Liver (tissue), 9 donors: Measurements from ENCODE around the gene ARHGAP8. TPM values are rescaled to one million over a fixed set of nuclear protein-coding genes. Genes with fewer than 3 reads are reported as not detected.

Experiments used
- DNase-seq: peaks from one replicate; pipeline ENCODE4 v3.0.0-alpha.2; 2017; ENCODE audit warnings: low spot score
- H3K27ac ChIP-seq, 2 donors: one replicate each; pipeline ENCODE4 v1.7.0; 2013; ENCODE audit warnings: inconsistent platforms in 2 of 2, low read length in 2 of 2, control low read depth in 1 of 2, low read depth in 1 of 2, mild to moderate bottlenecking in 1 of 2
- H3K27me3 ChIP-seq, 4 donors: one replicate each; pipeline versions ENCODE4 v1.6.1 to v1.7.0; 2013; ENCODE audit warnings: low read length in 3 of 4, inconsistent platforms in 1 of 4, mild to moderate bottlenecking in 1 of 4, moderate library complexity in 1 of 4; ENCODE audit not compliant: control insufficient read depth in 4 of 4, insufficient read depth in 4 of 4
- H3K36me3 ChIP-seq, 4 donors: one replicate each; pipeline versions ENCODE4 v1.6.1 to v1.7.0; 2013; ENCODE audit warnings: low read length in 3 of 4, mild to moderate bottlenecking in 3 of 4, low read depth in 1 of 4, moderate library complexity in 1 of 4; ENCODE audit not compliant: control insufficient read depth in 4 of 4, insufficient read depth in 3 of 4
- H3K4me1 ChIP-seq, 4 donors: one replicate each; pipeline versions ENCODE4 v1.6.1 to v1.7.0; 2013; ENCODE audit warnings: low read length in 3 of 4, mild to moderate bottlenecking in 3 of 4, moderate library complexity in 1 of 4; ENCODE audit not compliant: control insufficient read depth in 4 of 4, insufficient read depth in 4 of 4
- H3K4me3 ChIP-seq, 3 donors: one replicate each; pipeline versions ENCODE4 v1.6.1 to v1.7.0; 2013; ENCODE audit warnings: low read length in 3 of 3, control low read depth in 1 of 3, low read depth in 1 of 3, mild to moderate bottlenecking in 1 of 3
- H3K9ac ChIP-seq, 2 donors: one replicate each; pipeline ENCODE4 v1.7.0; 2013; ENCODE audit warnings: low read length in 2 of 2, mild to moderate bottlenecking in 2 of 2, moderate library complexity in 2 of 2, control low read depth in 1 of 2, low read depth in 1 of 2
- H3K9me3 ChIP-seq, 4 donors: one replicate each; pipeline versions ENCODE4 v1.6.1 to v1.7.0; 2013; ENCODE audit warnings: low read length in 3 of 4; ENCODE audit not compliant: control insufficient read depth in 4 of 4
- ATF3 ChIP-seq: IDR thresholded peaks from 2 replicates; pipeline ENCODE4 v1.6.1; 2016; ENCODE audit warnings: antibody characterized with exemption
- CTCF ChIP-seq: fragments of 150-350 bp; IDR thresholded peaks from 2 replicates; pipeline ENCODE4 v1.5.1; 2017; ENCODE audit warnings: improper control_type of control experiment, low read depth, low read length; ENCODE audit not compliant: missing input control
- EGR1 ChIP-seq, 2 donors: IDR thresholded peaks; 2 replicates each; pipeline ENCODE4 v1.6.1; 2016 to 2018; ENCODE audit warnings: antibody characterized with exemption in 2 of 2, low read depth in 2 of 2
- FOXA1 ChIP-seq: IDR thresholded peaks from 2 replicates; pipeline ENCODE4 v1.6.1; 2016; ENCODE audit warnings: antibody characterized with exemption
- FOXA2 ChIP-seq: IDR thresholded peaks from 2 replicates; pipeline ENCODE4 v1.6.1; 2016; ENCODE audit warnings: antibody characterized with exemption
- GABPA ChIP-seq, 2 donors: IDR thresholded peaks in 1 of 2; conservative IDR thresholded peaks in 1 of 2; 2 replicates each; pipeline ENCODE4 v1.6.1; 2016; ENCODE audit warnings: antibody characterized with exemption in 2 of 2, mild to moderate bottlenecking in 1 of 2, moderate library complexity in 1 of 2
- HNF4A ChIP-seq, 2 donors: conservative IDR thresholded peaks; 2 replicates each; pipeline ENCODE4 v1.6.1; 2016; ENCODE audit warnings: antibody characterized with exemption in 2 of 2, mild to moderate bottlenecking in 2 of 2
- HNF4G ChIP-seq: IDR thresholded peaks from 2 replicates; pipeline ENCODE4 v1.6.1; 2016; ENCODE audit warnings: antibody characterized with exemption
- JUND ChIP-seq, 2 donors: IDR thresholded peaks; 2 replicates each; pipeline ENCODE4 v1.6.1; 2016; ENCODE audit warnings: antibody characterized with exemption in 2 of 2
- MAX ChIP-seq: IDR thresholded peaks from 2 replicates; pipeline ENCODE4 v1.6.1; 2016; ENCODE audit warnings: antibody characterized with exemption
- NR2F2 ChIP-seq: IDR thresholded peaks from 2 replicates; pipeline ENCODE4 v1.6.1; 2016; ENCODE audit warnings: antibody characterized with exemption
- RAD21 ChIP-seq, 2 donors: IDR thresholded peaks; 2 replicates each; pipeline ENCODE4 v1.6.1; 2016; ENCODE audit warnings: antibody characterized with exemption in 2 of 2, mild to moderate bottlenecking in 2 of 2
- REST ChIP-seq: IDR thresholded peaks from 2 replicates; pipeline ENCODE4 v1.6.1; 2016; ENCODE audit warnings: antibody characterized with exemption, mild to moderate bottlenecking
- RXRA ChIP-seq, 2 donors: IDR thresholded peaks; 2 replicates each; pipeline ENCODE4 v1.6.1; 2017 to 2018; ENCODE audit warnings: antibody characterized with exemption in 2 of 2, mild to moderate bottlenecking in 1 of 2
- SP1 ChIP-seq: IDR thresholded peaks from 2 replicates; pipeline ENCODE4 v1.6.1; 2018; ENCODE audit warnings: antibody characterized with exemption, mild to moderate bottlenecking
- TAF1 ChIP-seq: conservative IDR thresholded peaks from 2 replicates; pipeline ENCODE4 v1.6.1; 2016; ENCODE audit warnings: antibody characterized with exemption, mild to moderate bottlenecking
- YY1 ChIP-seq: IDR thresholded peaks from 2 replicates; pipeline ENCODE4 v1.6.1; 2016; ENCODE audit warnings: antibody characterized with exemption, mild to moderate bottlenecking
- ZBTB33 ChIP-seq: IDR thresholded peaks from 2 replicates; pipeline ENCODE4 v1.6.1; 2016; ENCODE audit warnings: antibody characterized with exemption
- WGBS: extraction: QIAGEN DNeasy Blood & Tissue Kit; methylation state at CpG from one replicate; pipeline ENCODE4 v1.1.7; 2013; 5-methylcytosine and 5-hydroxymethylcytosine counted together
- polyA plus RNA-seq, 2 donors: library from polyadenylated mRNA; stranded (reverse) in 1 of 2; unstranded in 1 of 2; fragments of 200-250 nt in 1 of 2; fragments of >200 nt in 1 of 2; fragmentation: Nextera tagmentation in 1 of 2; extraction: Ambion mirVana in 1 of 2; gene quantifications; one replicate each; pipeline versions ENCODE4 v1.2.1 to v1.2.3, GENCODE V29; 2013 to 2015
- total RNA-seq, 2 donors: library from RNA; depleted of rRNA; stranded (reverse); fragments of >200 nt; gene quantifications; one replicate each; pipeline ENCODE4 v1.2.3, GENCODE V29; 2014
- donor health status: healthy.
- donor health status: healthy.
- donor health status: healthy.
- donor health status: healthy.
- donor health status: healthy.

The ARHGAP8 gene
- total and polyA plus RNA-seq, 4 donors, result 0.58 to 1.8 (median 1.1) TPM

GRCh38 chr22:44891293-44891747, 138.9 kb downstream of the ARHGAP8 start:
- Histone ChIP-seq H3K27me3 (no peaks in the 10 kb centered on the region), H3K4me1 (no peaks in the 10 kb centered on the region), H3K27ac (no peak overlapping the region), H3K9ac (no peak overlapping the region), H3K36me3 (no peaks in the 10 kb centered on the region), H3K9me3 (no peaks in the 10 kb centered on the region), H3K4me3 (no peak overlapping the region)
- WGBS, result 82% methylated on average over 11 of the region's 11 CpGs
- no peak for TF ChIP-seq HNF4G
- no peak for TF ChIP-seq CTCF
- no peak for TF ChIP-seq HNF4A (conservative IDR thresholded peaks at IDR 0.05)
- TF ChIP-seq FOXA1, result no peak
- no peak for TF ChIP-seq ATF3
- no peak for TF ChIP-seq RXRA (IDR thresholded peaks at IDR 0.05)
- no peak for TF ChIP-seq NR2F2
- TF ChIP-seq MAX, result no peak
- TF ChIP-seq JUND (IDR thresholded peaks at IDR 0.05), result no peak
- no peak for TF ChIP-seq YY1
- no peak for TF ChIP-seq ZBTB33
- TF ChIP-seq GABPA (IDR thresholded peaks at IDR 0.05 in 1 of 2, conservative IDR thresholded peaks at IDR 0.05 in 1 of 2), result no peak
- no peak for TF ChIP-seq RAD21 (IDR thresholded peaks at IDR 0.05)
- no peak for TF ChIP-seq TAF1
- DNase-seq, result no peak

GRCh38 chr22:44891791-44892190, 139.4 kb downstream of the ARHGAP8 start:
- no peaks in the 10 kb centered on the region for H3K9me3 ChIP-seq
- H3K27me3 ChIP-seq, result no peaks in the 10 kb centered on the region
- no peak for DNase-seq
- no peak overlapping the region for H3K4me3 ChIP-seq
- 83% methylated on average over 11 of the region's 11 CpGs for WGBS
- H3K27ac ChIP-seq, result no peak overlapping the region
- H3K4me1 ChIP-seq, result no peaks in the 10 kb centered on the region
- TF ChIP-seq CTCF (no peak), EGR1 (IDR thresholded peaks at IDR 0.05; ENCODE audit: low read depth in 2 of 2) (no peak), FOXA1 (no peak), RAD21 (IDR thresholded peaks at IDR 0.05) (no peak), NR2F2 (no peak), ATF3 (no peak), HNF4A (conservative IDR thresholded peaks at IDR 0.05) (no peak), ZBTB33 (no peak), MAX (no peak), RXRA (IDR thresholded peaks at IDR 0.05) (no peak), REST (no peak), SP1 (no peak), FOXA2 (no peak), TAF1 (no peak), HNF4G (no peak)
- H3K9ac ChIP-seq, result no peak overlapping the region
- H3K36me3 ChIP-seq, result no peaks in the 10 kb centered on the region
